H9 (cell line): ENCODE results near the gene POLR3H. TPM values are rescaled to one million over a fixed set of nuclear protein-coding genes. Genes with fewer than 3 reads are reported as not detected.

Experiments used
- DNase-seq: peaks from one replicate; pipeline ENCODE4 v3.0.0-alpha.2; 2017
- H2AFZ ChIP-seq: one replicate; pipeline ENCODE4 v1.6.1; 2013; ENCODE audit warnings: mild to moderate bottlenecking, low read length, control low read depth, moderate library complexity
- H2AK5ac ChIP-seq: 2 replicates; pipeline ENCODE4 v1.6.1; 2013; ENCODE audit warnings: low read length, control low read depth, mixed read lengths; ENCODE audit not compliant: insufficient read length
- H2BK120ac ChIP-seq: one replicate; pipeline ENCODE4 v1.6.1; 2013; ENCODE audit warnings: low read depth, mild to moderate bottlenecking, low read length, control low read depth, inconsistent platforms; ENCODE audit not compliant: poor library complexity, severe bottlenecking
- H2BK12ac ChIP-seq: 2 replicates; pipeline ENCODE4 v1.6.1; 2013; ENCODE audit warnings: low read length, control low read depth, mixed read lengths, low read depth; ENCODE audit not compliant: insufficient read length
- H2BK15ac ChIP-seq: 2 replicates; pipeline ENCODE4 v1.6.1; 2013; ENCODE audit warnings: low read depth, low read length, control low read depth
- H2BK20ac ChIP-seq: one replicate; pipeline ENCODE4 v1.6.1; 2013; ENCODE audit warnings: low read depth, mild to moderate bottlenecking, low read length, control low read depth, inconsistent platforms; ENCODE audit not compliant: poor library complexity, severe bottlenecking
- H2BK5ac ChIP-seq: 2 replicates; pipeline ENCODE4 v1.6.1; 2013; ENCODE audit warnings: low read length, control low read depth, mixed read lengths; ENCODE audit not compliant: insufficient read length
- H3K14ac ChIP-seq: 2 replicates; pipeline ENCODE4 v1.6.1; 2013; ENCODE audit warnings: low read length, control low read depth; ENCODE audit not compliant: insufficient read depth
- H3K18ac ChIP-seq: 2 replicates; pipeline ENCODE4 v1.6.1; 2013; ENCODE audit warnings: low read depth, mild to moderate bottlenecking, mixed read lengths, low read length, control low read depth; ENCODE audit not compliant: insufficient read length
- H3K23ac ChIP-seq: 2 replicates; pipeline ENCODE4 v1.6.1; 2013; ENCODE audit warnings: low read length, control low read depth, mixed read lengths, low read depth; ENCODE audit not compliant: insufficient read length
- H3K23me2 ChIP-seq: 2 replicates; pipeline ENCODE4 v1.6.1; 2013; ENCODE audit warnings: low read depth, mild to moderate bottlenecking, mixed read lengths, low read length, control low read depth; ENCODE audit not compliant: insufficient read length, poor library complexity, severe bottlenecking
- H3K27ac ChIP-seq: 2 replicates; pipeline ENCODE4 v1.5.1; 2013; ENCODE audit warnings: low read length, control low read depth, mixed read lengths, low read depth; ENCODE audit not compliant: insufficient read length
- H3K27me3 ChIP-seq: 2 replicates; pipeline ENCODE4 v1.6.1; 2013; ENCODE audit warnings: low read length, control low read depth, inconsistent platforms; ENCODE audit not compliant: insufficient read depth
- H3K4ac ChIP-seq: 2 replicates; pipeline ENCODE4 v1.6.1; 2013; ENCODE audit warnings: low read depth, mild to moderate bottlenecking, control low read depth, inconsistent platforms, low read length, moderate library complexity
- H3K4me1 ChIP-seq: 2 replicates; pipeline ENCODE4 v1.6.1; 2013; ENCODE audit warnings: low read length, control low read depth, inconsistent platforms; ENCODE audit not compliant: insufficient read depth
- H3K4me2 ChIP-seq: 2 replicates; pipeline ENCODE4 v1.6.1; 2013; ENCODE audit warnings: low read length, control low read depth, mixed read lengths; ENCODE audit not compliant: insufficient read length, insufficient read depth
- H3K56ac ChIP-seq: 2 replicates; pipeline ENCODE4 v1.6.1; 2013; ENCODE audit warnings: low read depth, mild to moderate bottlenecking, mixed read lengths, low read length, control low read depth; ENCODE audit not compliant: insufficient read length
- H3K79me1 ChIP-seq: 2 replicates; pipeline ENCODE4 v1.6.1; 2013; ENCODE audit warnings: low read depth, mild to moderate bottlenecking, moderate library complexity, low read length, control low read depth, inconsistent platforms; ENCODE audit not compliant: insufficient read depth, poor library complexity, severe bottlenecking
- H3K79me2 ChIP-seq: 2 replicates; pipeline ENCODE4 v1.6.1; 2013; ENCODE audit warnings: low read length, control low read depth, inconsistent platforms; ENCODE audit not compliant: insufficient read depth
- H3K9ac ChIP-seq: 2 replicates; pipeline ENCODE4 v1.6.1; 2013; ENCODE audit warnings: low read length, control low read depth, mixed read lengths; ENCODE audit not compliant: insufficient read length; ENCODE audit errors: extremely low read depth
- H3K9me3 ChIP-seq: one replicate; pipeline ENCODE4 v1.6.1; 2013; ENCODE audit warnings: low read depth, low read length, inconsistent platforms; ENCODE audit not compliant: control insufficient read depth
- H3T11ph ChIP-seq: one replicate; pipeline ENCODE4 v1.6.1; 2013; ENCODE audit warnings: mild to moderate bottlenecking, low read length, control low read depth, inconsistent platforms
- H4K20me1 ChIP-seq: one replicate; pipeline ENCODE4 v1.6.1; 2013; ENCODE audit not compliant: control insufficient read depth, insufficient read length, insufficient read depth
- H4K5ac ChIP-seq: 2 replicates; pipeline ENCODE4 v1.6.1; 2013; ENCODE audit warnings: low read depth, mild to moderate bottlenecking, mixed read lengths, low read length, control low read depth; ENCODE audit not compliant: insufficient read length
- H4K8ac ChIP-seq: replicated peaks from 2 replicates; pipeline ENCODE4 v1.6.1; 2013; ENCODE audit warnings: low read length, control low read depth, mixed read lengths, low read depth; ENCODE audit not compliant: insufficient read length
- H4K91ac ChIP-seq: 2 replicates; pipeline ENCODE4 v1.6.1; 2013; ENCODE audit warnings: low read depth, mild to moderate bottlenecking, moderate library complexity, mixed read lengths, low read length, control low read depth; ENCODE audit not compliant: insufficient read length
- H3K27ac Mint-ChIP-seq, 3 experiments: 2 replicates in 2 of 3; 3 replicates in 1 of 3; pipeline ENCODE4 v1.8.0; 2020 to 2021; ENCODE audit warnings: mixed read lengths in 3 of 3, mild to moderate bottlenecking in 1 of 3, moderate library complexity in 1 of 3
- H3K27me3 Mint-ChIP-seq: 2 replicates; pipeline ENCODE4 v1.8.0; 2021; ENCODE audit warnings: low read depth, mild to moderate bottlenecking, moderate library complexity, mixed read lengths
- H3K36me3 Mint-ChIP-seq, 3 experiments: 2 replicates in 2 of 3; 3 replicates in 1 of 3; pipeline ENCODE4 v1.8.0; 2020 to 2021; ENCODE audit warnings: low read depth in 3 of 3, mixed read lengths in 3 of 3; ENCODE audit not compliant: insufficient read depth in 1 of 3
- H3K4me1 Mint-ChIP-seq, 2 experiments: 2 replicates each; pipeline ENCODE4 v1.8.0; 2020; ENCODE audit warnings: mixed read lengths in 2 of 2
- H3K4me3 Mint-ChIP-seq, 2 experiments: 2 replicates in 1 of 2; 3 replicates in 1 of 2; pipeline ENCODE4 v1.8.0; 2020 to 2021; ENCODE audit warnings: mild to moderate bottlenecking in 2 of 2, mixed read lengths in 2 of 2, moderate library complexity in 1 of 2
- H3K9me3 Mint-ChIP-seq, 2 experiments: 2 replicates in 1 of 2; 3 replicates in 1 of 2; pipeline ENCODE4 v1.8.0; 2020; ENCODE audit warnings: mild to moderate bottlenecking in 2 of 2, mixed read lengths in 2 of 2, moderate library complexity in 1 of 2
- CTCF ChIP-seq: fragments of 200-600 bp; sonication (generic); conservative IDR thresholded peaks from 3 replicates; pipeline ENCODE4 v1.8.0; 2021; ENCODE audit warnings: antibody characterized with exemption, mild to moderate bottlenecking
- WGBS: extraction: QIAGEN DNeasy Blood & Tissue Kit; methylation state at CpG from one replicate; pipeline ENCODE4 v1.1.7; 2013; ENCODE audit warnings: missing lambda C conversion rate, low lambda C conversion rate, mixed read lengths; ENCODE audit not compliant: insufficient read length; ENCODE audit errors: extremely low coverage; 5-methylcytosine and 5-hydroxymethylcytosine counted together
- total RNA-seq: library from RNA; stranded (reverse); gene quantifications from 2 replicates; pipeline ENCODE4 v1.2.1, GENCODE V29; 2021

The POLR3H gene
- total RNA-seq, 1 experiment from 2014 or later: 68.2 TPM

DNA sequence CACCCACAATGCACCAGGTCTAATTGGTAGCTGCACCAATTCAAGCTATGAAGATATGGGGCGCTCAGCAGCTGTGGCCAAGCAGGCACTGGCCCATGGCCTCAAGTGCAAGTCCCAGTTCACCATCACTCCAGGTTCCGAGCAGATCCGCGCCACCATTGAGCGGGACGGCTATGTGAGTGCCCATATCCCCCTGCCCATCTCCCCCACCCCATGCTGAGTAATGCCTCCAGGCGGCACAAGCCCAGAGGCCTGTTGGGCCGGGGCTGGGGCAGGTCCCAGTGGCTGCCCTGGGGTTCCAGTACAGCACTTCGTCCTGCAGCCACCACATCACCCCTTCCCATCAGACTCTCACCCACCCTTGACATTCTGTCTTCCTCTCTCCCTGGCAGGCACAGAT is 21.5 kb downstream of the POLR3H start:
- Histone ChIP-seq H4K5ac (no peak overlapping the region), H3K56ac (no peak overlapping the region), H2BK5ac (no peak overlapping the region), H3T11ph (no peak overlapping the region), H2BK15ac (no peak overlapping the region), H3K4me2 (no peak overlapping the region), H3K9ac (no peak overlapping the region), H2BK12ac (no peak overlapping the region), H2AK5ac (no peak overlapping the region), H3K23me2 (no peaks in the 10 kb centered on the region), H3K4ac (no peak overlapping the region), H3K18ac (no peak overlapping the region), H3K14ac (no peak overlapping the region), H2BK120ac (no peak overlapping the region), H4K20me1 (no peaks in the 10 kb centered on the region), H3K79me1 (no peaks in the 10 kb centered on the region), H4K91ac (no peak overlapping the region), H3K23ac (no peak overlapping the region), H3K4me1 (no peaks in the 10 kb centered on the region), H3K27me3 (no peaks in the 10 kb centered on the region), H2BK20ac (no peak overlapping the region), H2AFZ (no peak overlapping the region), H3K79me2 (no peaks in the 10 kb centered on the region), H3K9me3 (no peaks in the 10 kb centered on the region), H4K8ac (no peak overlapping the region), H3K27ac (no peak overlapping the region)
- peak overlapping the region; percentile 40 to 84 (median 78); a peak in 5 of 7 replicates for H3K27ac Mint-ChIP-seq
- DNase-seq: no peak
- no peak overlapping the region for H3K4me3 Mint-ChIP-seq
- peaks cover 5% of the 10 kb centered on the region for H3K27me3 Mint-ChIP-seq
- H3K4me1 Mint-ChIP-seq: 0 out of 4 replicates have a peak, but pooled peaks cover 0 to 2% of the 10 kb centered on the region in 2 experiments
- WGBS: no CpG with 5 or more reads among the region's 9 CpGs
- no peaks in the 10 kb centered on the region for H3K9me3 Mint-ChIP-seq
- H3K36me3 Mint-ChIP-seq: peaks cover 12 to 39% (median 23%) of the 10 kb centered on the region in 3 experiments
- TF ChIP-seq CTCF: no peak
